Natural killer cell (primary cell): Measurements from ENCODE around the gene SLC16A13. TPM values are rescaled to one million over a fixed set of nuclear protein-coding genes. Genes with fewer than 3 reads are reported as not detected.
"Not testable (repeated sequence)": the region's sequence is repeated elsewhere in the genome, so short reads cannot be mapped to it uniquely, and the experiment has no call there.

Source experiments
- ATAC-seq, 3 donors: fragments of 150-1000 bp in 2 of 3; fragments of 200-7000 bp in 1 of 3; cut with Tn5 transposase; 1 replicate in 1 of 3; 2 replicates in 2 of 3; pipeline ENCODE4 v1.10.0; 2021; ENCODE audit warnings: mild to moderate bottlenecking in 2 of 3, moderate library complexity in 2 of 3
- DNase-seq, 2 donors: peaks; one replicate each; pipeline versions ENCODE4 v3.0.0 to v3.0.0-alpha.2; 2013 to 2021; ENCODE audit warnings: mixed read lengths in 1 of 2
- H3K27ac ChIP-seq: one replicate; pipeline ENCODE4 v1.5.1; 2013; ENCODE audit warnings: mild to moderate bottlenecking, low read length
- H3K27me3 ChIP-seq: one replicate; pipeline ENCODE4 v1.6.1; 2013; ENCODE audit warnings: low read length; ENCODE audit not compliant: control insufficient read depth, insufficient read depth
- H3K36me3 ChIP-seq: one replicate; pipeline ENCODE4 v1.6.1; 2013; ENCODE audit warnings: low read length; ENCODE audit not compliant: control insufficient read depth, insufficient read depth
- H3K4me1 ChIP-seq: one replicate; pipeline ENCODE4 v1.6.1; 2013; ENCODE audit warnings: low read length; ENCODE audit not compliant: control insufficient read depth, insufficient read depth
- H3K4me3 ChIP-seq: one replicate; pipeline ENCODE4 v1.5.1; 2013; ENCODE audit warnings: low read length
- H3K9me3 ChIP-seq: one replicate; pipeline ENCODE4 v1.6.1; 2013; ENCODE audit warnings: low read length; ENCODE audit not compliant: control insufficient read depth, insufficient read depth
- H3K27ac Mint-ChIP-seq, 2 donors: one replicate each; pipeline ENCODE4 v1.8.0; 2022; ENCODE audit warnings: mild to moderate bottlenecking in 2 of 2, mixed read lengths in 2 of 2, moderate library complexity in 1 of 2
- H3K27me3 Mint-ChIP-seq, 2 donors: one replicate each; pipeline ENCODE4 v1.8.0; 2022; ENCODE audit warnings: low read depth in 2 of 2, mixed read lengths in 2 of 2
- H3K36me3 Mint-ChIP-seq: one replicate; pipeline ENCODE4 v1.8.0; 2022; ENCODE audit warnings: mixed read lengths
- H3K4me1 Mint-ChIP-seq, 2 donors: one replicate each; pipeline ENCODE4 v1.8.0; 2022; ENCODE audit warnings: mixed read lengths in 2 of 2
- H3K4me3 Mint-ChIP-seq: one replicate; pipeline ENCODE4 v1.8.0; 2022; ENCODE audit warnings: mild to moderate bottlenecking, moderate library complexity, mixed read lengths
- H3K9me3 Mint-ChIP-seq, 2 donors: one replicate each; pipeline ENCODE4 v1.8.0; 2022; ENCODE audit warnings: mixed read lengths in 2 of 2
- WGBS: methylation state at CpG from one replicate; pipeline ENCODE4 v1.1.7; 2013; ENCODE audit warnings: missing lambda C conversion rate; ENCODE audit not compliant: insufficient coverage; 5-methylcytosine and 5-hydroxymethylcytosine counted together
- intact Hi-C: fragments of 100-400 bp; cut with micrococcal nuclease; formaldehyde crosslinking; loops from one replicate; pipeline ENCODE4 v1.14.2; 2022
- total RNA-seq, 4 donors: library from RNA; stranded (reverse); fragments of 120-200 nt in 1 of 4; gene quantifications; one replicate each; pipeline versions ENCODE4 v1.2.3 to v1.2.4, GENCODE V29; 2013 to 2022
- TF ChIP-seq, protein P1 (sequence below): fragments of 200-600 bp; IDR thresholded peaks from one replicate; pipeline ENCODE4 v1.8.0; 2022; ENCODE audit warnings: antibody characterized with exemption

SLC16A13 gene
- total RNA-seq, 3 donors from 2014 or later (not counting 1 experiment from before 2014, with no cell fraction given): 4.8 to 7.0 (median 6.0) TPM

DNA sequence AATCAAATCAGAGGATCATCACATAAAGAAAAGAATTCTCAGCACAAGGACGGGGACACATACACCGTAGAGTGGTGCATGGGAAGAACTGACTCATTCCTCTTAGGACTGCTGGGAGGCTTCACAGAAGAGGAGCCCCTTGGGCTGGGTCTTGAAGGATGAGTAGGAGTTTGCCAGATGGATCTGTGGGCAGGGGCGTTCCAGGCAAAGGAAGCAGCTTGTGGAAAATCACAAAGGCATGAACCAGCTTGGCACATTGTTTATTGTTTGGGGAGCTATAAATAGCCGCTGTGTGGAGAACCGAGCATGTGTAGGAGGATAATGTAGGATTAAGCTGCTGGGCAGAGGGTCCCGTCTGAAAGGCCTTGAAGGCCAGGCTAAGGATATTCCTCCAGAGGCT, 13.2 kb downstream of the SLC16A13 start:
- Histone ChIP-seq H3K4me1 (peaks cover 23% of the 10 kb centered on the region), H3K4me3 (no peak overlapping the region), H3K27me3 (peaks cover 2% of the 10 kb centered on the region), H3K9me3 (no peaks in the 10 kb centered on the region), H3K36me3 (no peaks in the 10 kb centered on the region), H3K27ac (no peak overlapping the region)
- Mint-ChIP-seq H3K36me3 (no peaks in the 10 kb centered on the region), H3K9me3 (no peaks in the 10 kb centered on the region), H3K27ac (no peak overlapping the region), H3K4me1 (peaks cover 21 to 22% of the 10 kb centered on the region in 2 donors), H3K4me3 (no peak overlapping the region), H3K27me3 (peaks cover 0 to 5% of the 10 kb centered on the region in 2 donors)
- TF ChIP-seq, protein P1, sequence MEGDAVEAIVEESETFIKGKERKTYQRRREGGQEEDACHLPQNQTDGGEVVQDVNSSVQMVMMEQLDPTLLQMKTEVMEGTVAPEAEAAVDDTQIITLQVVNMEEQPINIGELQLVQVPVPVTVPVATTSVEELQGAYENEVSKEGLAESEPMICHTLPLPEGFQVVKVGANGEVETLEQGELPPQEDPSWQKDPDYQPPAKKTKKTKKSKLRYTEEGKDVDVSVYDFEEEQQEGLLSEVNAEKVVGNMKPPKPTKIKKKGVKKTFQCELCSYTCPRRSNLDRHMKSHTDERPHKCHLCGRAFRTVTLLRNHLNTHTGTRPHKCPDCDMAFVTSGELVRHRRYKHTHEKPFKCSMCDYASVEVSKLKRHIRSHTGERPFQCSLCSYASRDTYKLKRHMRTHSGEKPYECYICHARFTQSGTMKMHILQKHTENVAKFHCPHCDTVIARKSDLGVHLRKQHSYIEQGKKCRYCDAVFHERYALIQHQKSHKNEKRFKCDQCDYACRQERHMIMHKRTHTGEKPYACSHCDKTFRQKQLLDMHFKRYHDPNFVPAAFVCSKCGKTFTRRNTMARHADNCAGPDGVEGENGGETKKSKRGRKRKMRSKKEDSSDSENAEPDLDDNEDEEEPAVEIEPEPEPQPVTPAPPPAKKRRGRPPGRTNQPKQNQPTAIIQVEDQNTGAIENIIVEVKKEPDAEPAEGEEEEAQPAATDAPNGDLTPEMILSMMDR: no peak
- intact Hi-C loops: loop anchor here (5.0 kb wide), 2 partner anchors 33 to 243 kb away; partner anchors contain the start of genes CLEC10A and YBX2
- no peak for ATAC-seq
- WGBS: 90% methylated on average over 6 of the region's 6 CpGs
- no peak for DNase-seq

DNA sequence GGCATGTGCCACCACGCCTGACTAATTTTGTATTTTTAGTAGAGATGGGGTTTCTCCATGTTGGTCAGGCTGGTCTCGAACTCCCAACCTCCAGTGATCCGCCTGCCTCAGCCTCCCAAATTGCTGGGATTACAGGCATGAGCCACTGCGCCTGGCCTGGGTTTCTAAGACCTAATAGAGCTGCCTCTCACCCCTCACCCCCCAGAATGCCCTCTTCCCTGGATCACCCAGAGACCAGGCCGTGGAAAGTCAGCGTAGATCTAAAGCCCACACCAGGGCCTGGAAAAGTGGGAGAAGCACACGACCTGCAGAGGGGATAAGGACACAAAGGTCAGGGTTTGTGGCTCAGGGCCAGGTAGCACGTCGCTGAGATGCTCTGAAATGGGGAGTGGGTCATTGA, 14.8 kb downstream of the SLC16A13 start:
- not testable (repeated sequence) for ATAC-seq, H3K4me3 ChIP-seq

DNA sequence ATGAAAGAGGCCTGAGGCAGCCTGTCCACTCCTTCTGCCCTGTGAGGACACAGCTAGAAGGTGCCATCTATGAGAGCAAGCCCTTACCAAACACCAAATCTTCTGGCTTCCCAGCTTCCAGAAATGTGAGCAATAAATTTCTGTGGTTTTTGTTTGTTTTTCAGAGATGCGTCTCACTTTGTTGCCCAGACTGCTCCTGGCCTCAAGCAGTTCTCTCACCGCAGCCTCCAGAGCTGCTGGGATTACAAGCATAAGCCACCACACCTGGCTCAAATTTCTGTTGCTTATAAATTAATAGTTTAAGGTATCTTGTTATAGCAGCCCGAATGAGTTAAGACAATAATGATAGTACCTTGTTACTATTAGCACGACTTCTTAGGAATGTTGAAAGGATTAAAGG, 20.6 kb downstream of the SLC16A13 start:
- no peaks in the 10 kb centered on the region for H3K9me3 ChIP-seq
- no peaks in the 10 kb centered on the region for H3K36me3 Mint-ChIP-seq
- no peaks in the 10 kb centered on the region for H3K36me3 ChIP-seq
- TF ChIP-seq, protein P1: no peak
- no peak overlapping the region for H3K27ac Mint-ChIP-seq
- peaks cover 7 to 8% of the 10 kb centered on the region in 2 donors for H3K27me3 Mint-ChIP-seq
- H3K27me3 ChIP-seq: no peaks in the 10 kb centered on the region
- ATAC-seq (no peak), DNase-seq (no peak)
- H3K4me3 Mint-ChIP-seq: no peak overlapping the region
- H3K4me3 ChIP-seq: no peak overlapping the region
- peaks cover 5% of the 10 kb centered on the region for H3K4me1 ChIP-seq
- no peaks in the 10 kb centered on the region for H3K9me3 Mint-ChIP-seq
- WGBS: 92% methylated on average over 4 of the region's 4 CpGs
- H3K4me1 Mint-ChIP-seq: peaks cover 4 to 8% of the 10 kb centered on the region in 2 donors
- intact Hi-C loops: no loop called here
- H3K27ac ChIP-seq: no peak overlapping the region

More for the DNA sequence above, 14.8 kb downstream of the SLC16A13 start:
- 87% methylated on average over 8 of the region's 9 CpGs for WGBS
- H3K27me3 Mint-ChIP-seq, H3K9me3 ChIP-seq, H3K9me3 Mint-ChIP-seq, DNase-seq, H3K4me3 Mint-ChIP-seq, intact Hi-C loops, H3K27me3 ChIP-seq, H3K27ac ChIP-seq, H3K36me3 Mint-ChIP-seq, H3K27ac Mint-ChIP-seq, H3K36me3 ChIP-seq: not testable (repeated sequence)
- H3K4me1 ChIP-seq: peaks cover 19% of the 10 kb centered on the region
- H3K4me1 Mint-ChIP-seq: peaks cover 20 to 21% of the 10 kb centered on the region in 2 donors

DNA sequence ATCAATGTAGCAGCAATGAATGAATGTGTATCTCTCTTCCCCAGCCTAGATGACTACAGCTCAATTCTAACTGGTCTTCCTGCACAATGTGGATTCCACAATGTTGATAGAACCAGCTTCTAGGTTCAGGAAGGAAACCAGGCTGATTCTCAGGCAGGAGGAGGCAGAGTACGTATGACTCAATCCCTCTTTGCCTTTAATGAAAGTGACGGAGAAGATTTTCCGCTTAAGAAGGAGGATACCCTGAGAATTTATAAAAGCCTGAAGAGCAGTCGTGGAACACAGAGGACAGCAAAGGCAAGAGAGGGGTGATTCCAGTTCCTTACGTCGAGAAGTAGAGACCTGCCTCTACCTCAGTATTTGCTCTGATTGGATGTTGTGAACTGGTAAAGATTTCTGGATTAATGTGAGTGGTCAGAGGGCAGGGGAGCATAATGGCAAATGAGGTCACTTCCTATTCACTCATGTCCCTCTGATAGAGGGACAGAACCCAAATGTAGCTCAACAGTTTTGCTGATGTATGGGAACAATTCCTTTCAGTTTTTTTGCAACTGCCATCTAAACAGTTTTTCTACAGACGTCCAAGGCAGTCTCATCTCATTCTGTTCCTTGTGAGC, 23.1 kb downstream of the SLC16A13 start:
- H3K4me3 Mint-ChIP-seq: no peak overlapping the region
- no peaks in the 10 kb centered on the region for H3K36me3 Mint-ChIP-seq
- Histone ChIP-seq H3K4me1 (no peaks in the 10 kb centered on the region), H3K27ac (no peak overlapping the region), H3K9me3 (no peaks in the 10 kb centered on the region), H3K36me3 (no peaks in the 10 kb centered on the region), H3K27me3 (no peaks in the 10 kb centered on the region), H3K4me3 (no peak overlapping the region)
- ATAC-seq: no peak
- TF ChIP-seq, protein P1: no peak
- H3K4me1 Mint-ChIP-seq: peaks cover 0 to 3% of the 10 kb centered on the region in 2 donors
- WGBS: 91% methylated on average over 7 of the region's 7 CpGs
- intact Hi-C loops: no loop called here
- no peak for DNase-seq
- no peak overlapping the region for H3K27ac Mint-ChIP-seq
- no peaks in the 10 kb centered on the region for H3K9me3 Mint-ChIP-seq
- peaks cover 8 to 13% of the 10 kb centered on the region in 2 donors for H3K27me3 Mint-ChIP-seq
